ENCODE data around the gene HOXB3.

The HOXB3 gene

GRCh38 chr17:48597778-48598631 lies 8.0 kb upstream of the HOXB3 start:
- DNase-seq (ENCODE audit: low spot score), result no peak

DNA sequence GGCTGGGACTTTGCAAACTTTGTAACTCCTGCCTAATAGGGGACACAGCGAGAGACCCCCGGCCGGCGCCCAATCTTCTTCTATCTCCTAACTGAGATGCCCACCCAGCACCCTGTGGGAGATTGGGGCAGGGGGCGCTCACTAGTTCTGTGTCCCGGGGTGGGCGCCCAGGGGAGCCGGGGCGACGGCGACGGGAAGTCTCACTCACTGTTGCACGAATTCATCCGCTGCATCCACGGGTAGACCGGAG lies 7.4 kb upstream of the HOXB3 start:
- DNase-seq (ENCODE audit: low spot score), result no peak

DNA sequence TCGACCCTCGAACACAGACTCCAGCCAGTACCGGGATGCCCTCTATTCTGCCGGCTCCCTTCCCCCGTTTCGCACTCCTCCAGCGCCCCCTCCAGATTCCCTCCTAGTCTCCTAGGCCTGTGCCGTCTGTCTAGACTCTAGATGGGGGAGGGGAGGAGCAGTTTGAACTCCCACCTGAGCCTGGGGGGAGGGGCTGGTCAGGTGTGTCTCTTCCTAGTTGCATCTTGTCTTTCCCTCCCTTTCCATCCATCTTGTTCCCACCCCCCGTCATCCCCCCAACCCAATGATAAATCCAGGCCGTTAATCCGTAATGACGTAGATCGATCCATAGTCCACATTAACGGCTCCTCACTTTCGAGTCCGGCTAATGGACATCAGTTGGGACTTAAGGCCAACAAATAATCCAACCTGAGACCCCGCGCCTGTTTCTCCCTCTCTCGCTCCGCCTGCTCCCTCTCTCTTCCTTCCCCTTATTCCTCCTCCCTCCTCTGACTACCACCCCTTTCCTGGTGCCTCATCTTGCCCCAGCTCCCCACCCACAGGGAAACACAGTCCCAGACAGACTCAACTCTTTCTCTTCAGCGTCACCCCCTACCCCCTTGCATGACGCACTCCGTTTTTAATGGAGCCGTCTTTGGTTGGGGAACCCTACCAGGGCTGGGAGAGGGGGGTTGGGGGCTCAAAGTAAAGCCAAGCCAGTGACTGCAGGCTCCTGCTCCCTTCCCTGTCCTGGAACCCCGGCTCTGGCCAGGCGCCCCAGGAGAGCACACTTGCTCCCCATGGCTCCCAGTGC lies 6.9 kb upstream of the HOXB3 start:
- no peak for DNase-seq (ENCODE audit: low spot score)

DNA sequence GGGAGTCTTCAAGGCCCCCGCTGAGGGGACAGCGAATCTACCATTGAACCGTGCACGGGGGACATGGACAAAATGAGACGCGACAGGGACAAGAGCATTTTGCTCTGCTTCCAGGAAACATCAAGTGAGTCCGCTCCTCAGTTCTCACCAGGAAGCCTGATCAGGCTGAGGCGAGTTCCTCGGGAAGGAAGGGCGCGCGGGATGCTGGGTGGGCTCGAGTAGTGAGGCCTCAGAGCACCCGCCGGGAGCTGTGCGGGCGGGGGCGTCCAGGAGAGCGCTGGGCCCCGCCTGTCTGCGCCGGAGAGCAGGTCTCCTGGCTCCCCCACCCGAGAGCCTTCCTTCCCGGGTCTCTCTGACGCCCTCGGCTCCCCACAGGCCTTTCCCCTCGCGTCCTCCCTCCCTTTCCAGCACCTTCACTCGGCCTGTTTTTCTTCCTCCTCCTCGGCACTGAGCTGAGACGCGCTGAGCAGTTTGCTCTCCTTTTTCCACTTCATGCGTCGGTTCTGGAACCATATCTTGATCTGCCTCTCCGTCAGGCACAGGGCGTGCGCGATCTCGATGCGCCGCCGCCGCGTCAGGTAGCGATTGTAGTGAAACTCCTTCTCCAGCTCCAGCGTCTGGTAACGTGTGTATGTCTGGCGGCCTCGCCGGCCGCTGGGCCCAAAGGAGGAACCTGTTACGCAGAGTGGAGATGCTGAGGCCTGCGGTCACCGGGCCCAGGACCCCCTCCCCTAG lies 6.1 kb upstream of the HOXB3 start:
- DNase-seq (ENCODE audit: low spot score), result no peak

GRCh38 chr17:48595278-48595999 lies 5.4 kb upstream of the HOXB3 start:
- DNase-seq (ENCODE audit: low spot score), result no peak

DNA sequence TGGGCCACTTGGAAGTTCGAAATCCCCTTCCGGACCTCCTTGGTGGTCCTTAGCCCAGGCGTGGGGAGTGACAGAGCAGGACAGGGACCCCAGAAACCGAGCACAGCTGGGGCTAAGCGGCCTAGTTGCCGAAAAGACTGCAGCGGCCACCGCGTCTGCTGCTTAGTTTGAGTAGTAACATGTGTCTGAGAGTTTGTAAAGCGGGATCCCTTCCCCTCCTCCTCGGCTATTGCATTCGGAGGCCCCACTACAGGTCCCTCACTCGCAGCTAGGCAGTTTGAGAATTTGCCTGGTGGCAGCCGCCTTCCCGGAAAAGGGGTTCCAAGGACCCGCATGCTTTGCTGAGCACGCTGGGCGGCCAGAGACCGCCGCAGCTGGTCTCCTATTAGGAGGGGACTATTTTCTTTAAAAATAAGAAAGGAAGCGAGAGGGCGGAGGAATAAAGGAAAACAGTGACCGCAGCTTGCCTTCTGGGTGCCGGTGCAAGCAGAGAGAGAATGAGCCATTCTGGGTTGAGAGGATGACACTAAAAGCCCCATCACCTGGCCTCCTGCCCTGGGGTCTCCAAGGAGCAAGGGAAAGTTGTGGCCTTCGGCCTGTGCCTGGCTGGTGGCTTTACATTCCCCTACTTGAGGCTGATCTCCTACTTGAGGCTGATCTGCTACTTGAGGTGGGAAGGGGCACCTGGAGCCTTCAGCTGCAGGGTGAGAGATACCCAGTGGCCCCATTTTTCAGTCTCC lies 4.7 kb upstream of the HOXB3 start:
- no peak for DNase-seq (ENCODE audit: low spot score)

- DNase-seq (ENCODE audit: low spot score), result peak; percentile 76
Observed at GRCh38 chr17:48593840-48594537, 3.9 kb upstream of the HOXB3 start.

DNA sequence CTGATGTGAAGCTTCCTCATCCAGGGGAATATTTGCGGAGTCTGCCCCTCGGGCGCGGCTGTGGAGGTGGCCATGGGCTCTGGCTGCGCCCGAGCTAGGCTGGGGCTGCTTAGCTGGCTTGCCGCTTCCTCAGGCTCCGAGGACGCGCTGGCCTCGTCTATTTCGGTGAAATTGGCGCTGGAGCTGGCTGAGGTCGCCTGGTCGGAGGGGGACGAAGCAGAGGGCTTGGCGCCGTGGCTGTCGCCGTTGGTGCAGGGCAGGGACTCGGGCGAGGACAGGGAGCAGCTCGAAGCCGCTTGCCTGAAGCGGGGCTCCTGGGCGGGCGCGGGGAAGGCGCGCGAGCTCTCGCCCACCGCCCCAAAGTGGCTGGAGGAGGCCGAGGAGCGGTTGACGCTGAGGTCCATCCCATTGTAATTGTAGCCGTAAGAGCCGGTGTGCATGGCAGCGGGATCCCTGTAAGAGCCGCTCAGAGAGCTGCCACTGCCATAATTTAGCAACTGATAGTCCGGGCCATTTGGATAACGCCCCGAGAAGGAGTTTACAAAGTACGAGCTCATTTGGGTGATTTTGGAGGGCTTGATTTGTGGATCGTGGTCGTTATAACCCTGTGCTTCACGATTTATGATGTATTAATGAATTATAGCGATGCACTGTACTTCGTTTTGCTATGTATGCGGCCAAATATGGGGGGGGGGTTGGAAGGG lies 3.2 kb upstream of the HOXB3 start, which contains the start of gene HOXB5:
Gene HOXB5 (minus strand): TSS at position 654 of the 704 bp plus-strand sequence. CDS start 97 bp downstream, at position 557.
- no peak for DNase-seq (ENCODE audit: low spot score)

DNA sequence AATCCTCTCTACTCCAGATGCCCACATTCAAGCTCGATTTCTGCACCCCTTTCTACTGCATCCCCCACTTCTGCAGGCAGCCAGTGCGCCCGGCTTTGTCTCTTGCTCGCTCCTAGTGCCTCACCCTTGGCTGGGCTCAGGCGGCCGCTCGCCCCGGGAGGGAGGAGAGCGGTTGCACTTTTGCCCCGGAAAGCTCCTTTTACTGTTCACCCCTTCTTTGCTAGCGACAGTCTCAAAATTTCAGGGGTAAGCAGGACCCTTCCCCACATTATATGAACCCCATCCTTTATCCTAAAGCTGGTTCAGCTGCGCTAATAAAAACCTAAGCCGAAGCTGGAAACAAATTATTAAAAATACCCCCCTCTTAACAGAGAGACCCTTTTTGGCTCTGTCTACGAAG lies 2.5 kb upstream of the HOXB3 start:
- DNase-seq (ENCODE audit: low spot score), result no peak

DNA sequence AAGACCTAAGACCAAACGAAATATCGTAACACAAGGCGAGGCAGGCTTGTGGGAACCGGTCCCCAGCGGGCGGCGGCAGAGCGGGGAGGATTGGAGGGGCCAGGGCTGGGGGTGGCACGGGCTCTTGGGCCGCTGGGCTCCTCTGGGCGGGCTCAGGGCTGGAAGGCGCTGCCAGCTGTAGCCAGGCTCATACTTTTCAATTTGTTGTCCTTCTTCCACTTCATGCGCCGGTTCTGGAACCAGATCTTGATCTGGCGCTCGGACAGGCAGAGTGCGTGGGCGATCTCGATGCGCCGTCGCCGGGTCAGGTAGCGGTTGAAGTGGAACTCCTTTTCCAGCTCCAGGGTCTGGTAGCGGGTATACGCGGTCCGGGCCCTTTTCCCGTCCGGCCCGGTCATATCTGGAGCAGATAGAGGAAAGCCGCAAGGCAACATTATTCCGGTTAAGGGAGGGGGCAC lies 2.0 kb upstream of the HOXB3 start:
- DNase-seq (ENCODE audit: low spot score), result no peak

GRCh38 chr17:48591255-48592056 lies 1.4 kb upstream of the HOXB3 start:
- no peak for DNase-seq (ENCODE audit: low spot score)

DNA sequence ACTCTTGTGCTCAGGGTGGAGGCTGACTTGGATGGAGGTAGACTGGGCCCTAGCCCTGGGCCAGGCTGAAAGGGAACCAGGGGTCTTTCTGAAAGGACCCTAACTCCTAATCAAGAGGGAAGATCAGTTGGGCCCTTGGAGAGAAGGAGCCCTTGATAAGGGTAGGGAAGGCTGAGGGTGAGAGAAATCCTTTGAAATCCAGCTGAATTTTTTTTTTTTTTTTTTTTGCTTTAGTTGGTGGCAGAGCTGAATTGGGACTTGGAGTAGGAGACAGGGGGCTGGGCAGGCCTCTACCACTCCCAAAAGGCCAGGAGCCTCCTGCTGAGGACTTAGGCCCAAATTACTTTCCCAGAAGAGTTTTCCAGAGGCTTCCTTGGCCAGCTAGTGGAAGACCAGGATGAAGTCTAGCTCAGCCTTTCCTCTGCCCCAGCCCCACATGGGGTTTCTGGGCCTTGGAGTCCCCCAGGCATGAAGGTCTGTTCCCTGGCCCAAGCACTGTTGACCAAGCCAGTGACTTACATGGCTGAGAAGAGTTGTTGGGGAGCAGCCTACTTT lies 643 bp upstream of the HOXB3 start:
- no peak for DNase-seq (ENCODE audit: low spot score)

DNA sequence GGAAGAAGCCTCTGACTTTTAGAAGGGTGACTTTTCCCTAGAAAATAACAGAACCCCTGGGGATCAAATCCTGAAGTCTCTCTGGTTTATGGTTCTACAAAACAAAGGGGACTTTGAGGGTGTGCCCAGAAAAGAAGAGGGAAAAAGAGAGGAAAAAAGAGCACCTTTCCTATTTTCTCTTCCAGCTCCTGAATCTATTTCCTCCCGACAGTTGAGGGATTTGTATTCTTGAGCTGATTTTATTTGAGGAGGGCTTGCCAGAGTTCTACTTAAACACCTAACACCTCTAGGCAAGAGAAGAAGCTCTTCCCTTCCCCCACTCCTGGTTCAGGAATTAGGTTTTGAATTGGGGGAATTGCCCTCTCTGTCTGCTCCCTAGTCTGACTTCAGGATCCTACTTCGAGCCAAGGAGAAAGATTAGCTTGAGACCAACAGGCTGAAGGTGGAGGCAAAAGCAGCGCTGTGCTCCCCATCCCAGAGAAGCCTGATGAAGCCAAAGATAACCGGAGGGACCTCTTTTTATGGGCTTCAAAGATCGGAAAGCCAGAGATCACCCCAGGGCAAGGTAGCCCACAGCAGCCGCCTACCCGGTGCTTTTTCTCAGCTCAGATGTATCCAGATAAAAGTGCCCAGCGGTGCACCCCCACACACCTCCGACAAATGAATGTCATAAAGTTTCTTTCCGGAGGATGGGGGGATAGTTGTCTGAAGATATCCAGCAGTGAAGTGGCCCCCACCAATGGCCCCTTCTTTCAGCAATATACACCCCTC lies 796 bp downstream of the HOXB3 start:
- DNase-seq (ENCODE audit: low spot score), result no peak

DNA sequence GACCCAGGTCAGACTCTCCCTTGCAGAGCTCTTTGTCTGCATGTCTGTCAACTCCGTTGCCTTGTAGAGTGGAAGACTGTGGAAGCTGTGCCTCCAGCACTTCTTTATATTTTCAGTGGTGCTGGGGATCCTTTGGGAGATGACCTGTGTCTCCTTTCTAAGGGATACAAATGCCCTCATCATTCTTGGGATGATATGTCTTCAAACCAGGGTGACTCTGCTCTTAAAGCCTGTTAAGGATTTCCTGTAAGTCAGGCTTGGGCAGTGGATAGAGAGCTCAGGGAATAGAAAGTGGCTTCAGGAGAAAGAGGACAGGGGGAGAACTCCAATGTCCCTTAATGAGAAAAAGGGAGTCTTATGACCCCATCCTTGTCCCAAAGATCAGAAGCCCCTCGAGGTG lies 1.5 kb downstream of the HOXB3 start:
- DNase-seq (ENCODE audit: low spot score), result no peak

DNA sequence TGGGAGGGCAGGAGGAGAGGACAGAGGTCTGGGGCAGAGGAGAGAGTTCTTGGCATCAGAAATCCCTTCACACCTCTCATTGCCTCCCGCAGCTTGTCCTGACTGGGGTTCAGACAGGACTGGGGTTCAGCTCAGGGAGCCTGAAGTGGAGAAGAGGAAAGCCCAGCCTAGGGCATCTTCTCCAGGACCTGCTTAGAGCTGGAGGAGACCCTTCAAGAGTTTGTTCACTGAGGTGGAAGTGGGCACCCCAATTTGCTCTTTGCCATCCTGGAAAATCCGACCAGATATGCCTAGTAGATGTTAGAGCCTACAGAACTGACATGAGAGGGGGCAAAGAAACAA lies 2.0 kb downstream of the HOXB3 start:
- DNase-seq (ENCODE audit: low spot score), result no peak

- DNase-seq (ENCODE audit: low spot score), result no peak
Observed at GRCh38 chr17:48587276-48588073, 2.6 kb downstream of the HOXB3 start.

Data from COLO829 (cell line).